NCI-H82 treated with DMSO at 0.1 percent for 48 hours (cell line): Measurements from ENCODE around the gene DHRS3.

Source experiments
- DNase-seq: peaks from one replicate; lab custom pipeline; 2025; ENCODE audit not compliant: unreplicated experiment; lab: John Stamatoyannopoulos, UW

Gene DHRS3

DNA sequence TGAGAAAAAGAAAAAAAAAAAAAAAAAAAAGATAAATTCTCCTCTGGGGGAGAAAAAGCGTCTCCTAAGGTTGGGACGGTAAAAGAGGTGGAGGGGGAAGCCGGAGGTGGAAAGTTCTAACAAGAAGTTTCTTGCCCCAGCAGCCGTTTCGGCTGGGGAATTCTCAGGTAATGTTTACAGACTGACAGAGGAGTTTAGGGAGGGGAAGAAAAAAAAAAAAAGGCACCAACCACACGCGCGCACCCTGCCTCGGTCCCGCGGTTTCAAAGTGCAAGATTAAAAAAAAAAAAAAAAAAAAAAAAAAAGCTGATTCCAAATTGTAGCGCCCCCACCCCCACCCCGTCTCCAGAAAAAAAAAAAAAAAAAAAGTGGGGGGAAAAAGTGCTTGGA, 504 bp downstream of the DHRS3 start:
- no peak for DNase-seq

GRCh38 chr1:12616709-12617373, 1.2 kb downstream of the DHRS3 start:
- no peak for DNase-seq

- no peak for DNase-seq
Measured at GRCh38 chr1:12615865-12616708, 1.9 kb downstream of the DHRS3 start.

DNA sequence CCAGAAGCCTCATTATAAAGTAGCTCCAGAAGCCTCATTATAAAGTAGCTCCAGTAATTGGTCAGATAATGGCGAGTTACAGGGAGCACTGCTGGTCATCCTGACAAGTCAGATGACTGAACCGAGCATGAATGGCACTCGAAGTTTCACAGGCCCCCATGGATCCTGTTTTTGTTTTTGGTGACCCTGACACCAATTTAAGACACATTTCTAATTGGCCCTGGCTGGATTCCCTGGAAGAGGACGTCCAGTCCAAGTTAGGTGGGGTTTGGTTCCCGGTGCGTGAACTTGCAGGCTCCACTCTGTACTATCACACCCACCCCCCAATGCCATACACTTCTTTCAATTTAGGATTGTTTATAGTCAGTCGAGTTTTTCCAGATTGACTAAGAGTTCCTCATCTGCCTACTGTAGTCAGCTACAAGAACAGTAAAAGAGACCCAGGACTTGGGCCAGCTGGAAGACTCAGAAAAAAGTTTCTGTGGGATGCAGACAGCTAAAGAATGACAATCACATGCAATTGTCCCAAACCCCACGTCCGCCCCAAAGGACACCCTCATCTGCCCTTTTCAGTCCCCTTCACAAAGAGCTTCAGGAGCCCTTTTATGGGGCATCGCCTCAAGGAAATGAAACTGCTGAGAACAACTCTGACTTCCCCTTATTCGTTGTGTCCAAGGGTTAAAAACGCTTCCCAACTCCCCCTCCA, 2.7 kb downstream of the DHRS3 start:
- DNase-seq: no peak

- no peak for DNase-seq
Measured at GRCh38 chr1:12614402-12615158, 3.4 kb downstream of the DHRS3 start.

DNA sequence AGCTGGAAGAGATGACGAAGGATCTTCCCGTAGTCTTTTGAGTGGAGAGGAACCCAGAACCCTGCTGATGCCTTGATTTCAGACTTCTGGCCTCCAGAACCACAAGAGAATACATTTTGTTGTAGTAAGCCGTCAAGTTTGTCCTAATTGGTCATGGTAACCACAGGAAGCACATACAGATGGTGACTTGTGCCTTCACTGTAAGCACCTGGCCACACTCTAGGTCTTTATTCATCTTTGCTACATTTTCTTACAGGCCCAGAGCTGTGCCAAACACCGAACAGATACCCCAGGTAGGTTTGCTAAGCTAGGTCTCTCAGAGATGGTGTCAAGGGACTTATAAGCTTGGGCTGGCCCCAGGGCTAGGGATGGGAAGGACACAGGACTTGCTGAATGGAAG, 4.8 kb downstream of the DHRS3 start:
- no peak for DNase-seq

GRCh38 chr1:12610941-12611340, 7.1 kb downstream of the DHRS3 start:
- no peak for DNase-seq

GRCh38 chr1:12610305-12610935, 7.6 kb downstream of the DHRS3 start:
- DNase-seq: no peak

- DNase-seq: no peak
Measured at GRCh38 chr1:12609469-12610003, 8.5 kb downstream of the DHRS3 start.

DNA sequence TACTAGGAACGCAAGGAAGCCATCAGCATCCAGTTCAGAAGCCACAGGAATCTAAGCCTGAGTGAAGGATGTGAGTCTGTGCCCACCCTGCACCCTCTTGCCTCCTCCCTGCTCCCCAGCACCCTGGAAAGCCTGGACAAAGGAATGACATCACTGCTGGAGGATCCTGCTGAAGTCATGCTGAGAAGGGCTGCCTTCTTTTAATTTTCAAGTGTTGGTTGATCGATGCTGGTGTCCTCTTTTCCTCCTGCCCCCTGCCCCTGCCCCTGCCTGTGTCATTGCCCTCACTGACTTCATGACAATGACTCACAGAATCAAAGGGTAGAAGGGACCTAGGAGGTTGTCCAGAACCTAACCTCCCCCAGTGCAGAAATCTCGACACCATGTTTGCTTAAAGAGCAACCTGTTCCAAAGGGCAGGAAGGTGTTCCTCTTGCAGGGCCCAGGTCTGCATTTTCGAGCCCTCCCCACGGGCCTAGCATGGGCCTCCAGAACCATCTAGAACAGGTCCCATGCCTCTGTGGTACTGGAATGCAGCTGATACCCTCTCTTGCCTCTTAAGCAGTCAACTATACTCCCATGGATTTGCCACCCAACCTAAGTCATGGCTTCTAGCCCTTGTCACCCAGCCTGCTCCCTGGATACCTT, 9.6 kb downstream of the DHRS3 start:
- no peak for DNase-seq

DNA sequence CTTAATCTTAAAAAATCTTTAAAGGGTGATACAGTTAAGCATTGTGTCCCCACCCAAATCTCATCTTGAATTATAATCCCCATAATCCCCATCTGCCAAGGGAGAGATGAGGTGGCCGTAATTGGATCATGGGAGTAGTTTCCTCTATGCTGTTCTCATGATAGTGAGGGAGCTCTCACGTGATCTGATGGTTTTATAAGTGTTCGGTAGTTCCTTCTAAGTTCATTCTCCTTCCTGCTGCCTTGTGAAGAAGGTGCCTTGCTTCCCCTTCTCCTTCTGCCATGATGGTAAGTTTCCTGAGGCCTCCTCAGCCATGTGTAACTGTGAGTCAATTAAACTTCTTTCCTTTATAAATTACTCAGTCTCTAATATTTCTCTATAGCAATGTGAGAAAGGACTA, 10.7 kb downstream of the DHRS3 start:
- DNase-seq: peak; percentile 77

- DNase-seq: no peak
Measured at GRCh38 chr1:12604986-12605385, 13.0 kb downstream of the DHRS3 start.

DNA sequence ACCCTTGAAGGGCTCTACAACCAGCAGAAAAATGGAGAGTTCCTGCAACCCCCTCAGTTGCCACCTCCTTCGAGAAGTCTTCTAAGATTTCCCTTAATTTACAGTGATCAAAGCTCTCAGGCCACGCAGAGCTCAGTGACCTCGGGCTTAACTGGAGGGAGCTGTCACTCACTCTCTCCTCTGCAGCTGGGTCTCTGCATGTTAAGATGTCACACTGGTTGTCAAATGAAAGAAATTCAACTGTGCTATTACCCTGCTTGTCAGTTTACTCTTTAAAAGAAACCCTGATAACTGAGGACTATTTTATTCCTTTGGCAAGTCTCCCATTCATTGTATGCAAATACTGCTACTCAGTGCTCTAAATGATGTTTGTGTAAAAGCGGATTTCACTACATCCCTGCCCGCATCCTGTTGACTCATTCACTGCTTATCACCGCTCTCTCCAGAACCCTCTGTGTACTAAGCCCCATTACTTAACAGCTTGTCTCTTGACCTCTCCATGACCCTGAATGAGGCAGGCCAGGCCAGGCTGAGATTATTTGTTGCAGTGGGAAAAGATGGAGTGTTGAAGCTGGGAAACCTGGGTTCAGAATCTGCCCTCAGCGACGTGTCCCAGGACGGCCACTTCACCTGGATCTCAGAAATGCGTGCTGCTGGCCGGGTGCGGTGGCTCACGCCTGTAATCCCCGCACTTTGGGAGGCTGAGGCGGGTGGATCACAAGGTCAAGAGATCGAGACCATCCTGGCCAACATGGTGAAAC, 13.7 kb downstream of the DHRS3 start:
- peak; percentile 91 for DNase-seq

DNA sequence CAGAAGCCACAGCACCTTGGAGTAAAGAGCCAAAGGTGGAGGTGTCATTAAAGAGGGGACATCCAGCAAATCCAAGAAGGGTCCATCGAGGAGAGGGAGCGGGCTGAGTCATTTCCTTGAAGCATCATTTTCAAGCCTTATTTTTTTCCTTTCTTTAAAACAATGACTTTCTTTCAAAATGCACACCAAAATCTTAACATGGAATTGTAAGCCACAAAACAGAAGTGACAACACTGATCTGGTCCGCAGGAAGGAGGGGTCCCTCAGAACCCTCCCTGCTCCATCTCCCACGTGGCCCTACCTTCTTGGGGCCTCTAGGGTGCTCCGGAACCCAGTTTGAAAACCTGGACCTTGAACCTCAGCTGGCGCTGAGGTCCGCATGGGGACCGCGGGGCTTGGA, 14.8 kb downstream of the DHRS3 start:
- no peak for DNase-seq

DNA sequence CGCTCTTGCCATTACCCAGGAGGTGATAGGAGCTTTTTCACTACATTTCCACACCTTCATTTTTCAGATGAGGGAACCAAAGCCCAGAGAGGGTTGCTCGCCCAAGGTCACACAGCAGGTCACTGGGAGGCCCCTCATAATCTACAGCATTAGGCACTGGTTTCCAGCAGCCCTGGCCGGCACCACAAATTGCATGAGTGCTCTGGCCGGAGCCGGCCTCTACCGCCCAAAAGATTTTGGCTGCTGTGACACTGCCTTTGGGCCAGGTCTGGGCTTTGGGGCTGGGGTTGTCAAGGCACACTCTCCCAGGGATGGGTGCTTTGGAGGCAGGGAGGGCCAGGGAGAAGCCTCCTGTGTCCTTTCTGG, 15.4 kb downstream of the DHRS3 start:
- DNase-seq: no peak

DNA sequence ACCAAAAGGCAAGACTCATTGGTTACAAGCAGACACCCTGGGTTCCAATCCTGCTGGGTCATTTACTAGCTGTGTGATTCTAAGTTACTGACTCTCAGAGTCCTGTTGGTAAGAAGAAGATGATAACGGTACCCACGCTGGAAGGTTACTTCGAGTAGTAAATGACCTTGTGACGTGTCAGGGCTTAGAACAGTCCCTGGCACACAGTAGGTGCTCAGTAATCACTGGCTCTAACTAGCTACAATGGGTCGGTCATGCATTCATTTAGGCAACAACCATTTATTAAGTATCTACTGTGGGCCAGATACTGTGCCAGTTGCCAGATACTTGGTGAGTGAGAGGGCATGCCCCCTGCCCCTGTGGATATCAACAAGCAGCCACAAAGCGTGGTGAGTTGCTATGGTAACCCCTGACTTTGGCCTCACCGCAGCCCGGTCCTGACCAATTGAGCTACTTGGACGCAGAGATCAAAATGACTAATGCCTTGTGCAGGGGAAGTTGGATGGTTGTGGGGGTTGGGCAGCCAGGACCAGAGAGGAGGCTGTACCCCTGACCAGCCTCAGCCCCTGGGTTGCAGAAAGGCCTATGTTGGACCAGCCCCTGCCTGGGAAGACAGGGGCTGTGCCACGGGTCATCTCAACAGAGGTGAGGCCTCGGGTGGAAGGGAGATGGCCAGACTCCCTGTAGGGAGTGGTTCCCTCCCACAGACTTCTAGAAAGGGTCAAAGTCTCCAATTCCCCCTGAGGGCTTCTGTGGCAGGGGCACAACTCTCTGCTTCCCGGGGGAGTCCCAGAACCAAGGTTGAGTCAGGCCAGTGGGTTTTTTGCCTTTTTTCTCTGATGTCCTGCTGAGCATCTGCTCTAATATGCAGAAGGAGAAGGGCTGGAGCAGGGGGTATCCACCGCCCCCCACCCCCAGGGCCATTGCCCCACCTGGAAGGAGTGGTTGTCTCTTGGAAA, 16.0 kb downstream of the DHRS3 start:
- no peak for DNase-seq

- no peak for DNase-seq
Measured at GRCh38 chr1:12600880-12601633, 17.0 kb downstream of the DHRS3 start.

DNA sequence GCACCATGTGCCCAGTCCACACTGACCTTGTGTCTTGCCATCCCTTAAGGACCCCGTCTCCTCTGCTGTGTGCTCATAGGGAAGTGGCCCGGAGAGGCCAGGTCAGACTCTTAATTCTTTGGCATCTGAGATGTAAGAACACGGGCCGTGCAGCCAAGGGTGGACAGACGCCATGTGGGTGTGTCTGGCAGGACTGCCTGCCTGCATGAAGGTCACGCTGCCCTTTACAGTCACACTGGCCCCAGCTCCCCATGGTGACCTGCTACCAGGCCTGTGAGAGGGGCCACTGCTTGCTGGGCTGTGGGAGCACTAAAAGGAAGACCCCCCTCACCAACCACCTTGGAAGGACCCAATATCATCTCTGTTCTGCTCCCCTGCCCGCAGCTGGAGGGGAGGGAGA, 17.7 kb downstream of the DHRS3 start:
- no peak for DNase-seq
